Sciatic nerve (tissue), 2 donors: ENCODE data around the gene FBN3. TPM values are rescaled to one million over a fixed set of nuclear protein-coding genes. Genes with fewer than 3 reads are reported as not detected.

Source experiments
- ATAC-seq: fragments of 200-7000 bp; cut with Tn5 transposase; one replicate; pipeline ENCODE4 v1.9.1; 2020; ENCODE audit warnings: mild to moderate bottlenecking, moderate library complexity
- DNase-seq: peaks from one replicate; pipeline ENCODE4 v3.0.0-alpha.2; 2020; ENCODE audit warnings: low spot score
- intact Hi-C: fragments of 100-400 bp; cut with DNase I; formaldehyde crosslinking; loops from one replicate; pipeline ENCODE4 v1.14.2; 2022
- total RNA-seq: library from RNA; stranded (reverse); fragmentation: NEBNext Ultra II Directional; extraction: Animal tissue kit (Norgen Biotek cat#: 25700); gene quantifications from one replicate; pipeline ENCODE4 v1.2.1, GENCODE V29; 2021
- donor health status: DM: no; HTN: no; CAD: no.
- donor health status: DM: no; HTN: no; CAD: no.

Gene FBN3
- total RNA-seq, 1 donor from 2014 or later, result 0.85 TPM

DNA sequence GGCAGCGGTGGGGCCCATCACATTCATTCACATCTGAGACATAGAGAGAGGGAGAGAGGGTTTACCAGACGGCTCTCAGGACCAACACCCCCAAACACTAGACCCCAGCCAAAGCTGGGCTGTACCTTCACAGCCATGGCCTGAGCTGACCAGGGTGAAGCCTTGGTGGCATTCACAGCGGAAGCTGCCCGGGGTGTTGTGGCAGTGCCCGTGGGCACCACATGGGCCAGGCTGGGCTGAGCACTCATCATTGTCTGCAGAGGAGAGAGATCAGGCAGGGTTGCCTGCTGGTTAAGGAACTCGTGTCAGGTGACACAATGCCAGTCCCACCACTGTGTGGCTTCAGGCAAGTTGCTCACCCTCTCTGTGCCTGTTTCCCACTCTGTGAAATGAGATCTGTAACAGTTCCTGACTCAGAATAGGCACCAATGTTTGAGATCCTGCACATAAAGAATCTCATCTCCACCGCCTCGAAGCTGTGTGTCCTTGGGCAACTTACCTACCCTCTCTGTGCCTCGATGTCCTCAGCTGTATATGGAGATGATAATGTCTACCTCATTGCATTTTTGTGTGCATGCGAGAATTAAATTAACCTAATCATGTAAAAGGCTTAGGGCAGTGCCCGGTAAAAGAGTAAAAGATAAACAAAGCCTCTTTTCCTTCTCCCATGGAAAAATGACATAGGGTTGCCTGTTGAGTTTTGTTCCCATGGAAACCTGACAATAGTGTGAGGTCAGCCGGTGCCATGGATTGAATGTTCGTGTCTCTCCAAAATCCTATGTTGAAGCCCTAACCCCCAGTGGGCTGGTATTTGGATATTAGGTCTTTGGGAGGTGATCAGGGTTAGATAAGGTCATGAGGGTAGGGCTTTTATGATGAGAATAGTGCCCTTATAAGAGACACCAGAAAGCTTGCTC lies 74.0 kb downstream of the FBN3 start:
- ATAC-seq (no peak), DNase-seq (no peak)
- intact Hi-C loops, result no loop called here

DNA sequence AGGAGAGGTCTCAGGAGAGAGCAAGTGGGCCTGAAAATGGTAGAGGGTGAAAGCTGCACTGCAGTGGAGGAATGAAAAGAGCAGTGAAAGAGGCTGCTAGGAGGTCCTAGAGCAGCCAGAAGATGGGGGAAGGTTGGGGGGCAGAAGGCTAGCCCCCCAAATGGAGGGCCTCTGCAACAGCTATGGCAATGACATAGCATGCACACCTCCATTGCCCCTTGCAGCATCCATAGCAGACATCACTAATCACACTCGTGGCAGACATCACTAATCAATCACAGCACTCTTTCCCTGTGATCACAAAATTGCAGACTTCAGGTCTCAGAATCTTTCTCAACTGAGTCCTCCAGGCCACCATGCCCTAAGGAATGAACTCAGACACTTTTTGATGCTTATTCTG lies 74.9 kb downstream of the FBN3 start:
- no peak for DNase-seq
- intact Hi-C loops, result no loop called here
- ATAC-seq, result no peak

DNA sequence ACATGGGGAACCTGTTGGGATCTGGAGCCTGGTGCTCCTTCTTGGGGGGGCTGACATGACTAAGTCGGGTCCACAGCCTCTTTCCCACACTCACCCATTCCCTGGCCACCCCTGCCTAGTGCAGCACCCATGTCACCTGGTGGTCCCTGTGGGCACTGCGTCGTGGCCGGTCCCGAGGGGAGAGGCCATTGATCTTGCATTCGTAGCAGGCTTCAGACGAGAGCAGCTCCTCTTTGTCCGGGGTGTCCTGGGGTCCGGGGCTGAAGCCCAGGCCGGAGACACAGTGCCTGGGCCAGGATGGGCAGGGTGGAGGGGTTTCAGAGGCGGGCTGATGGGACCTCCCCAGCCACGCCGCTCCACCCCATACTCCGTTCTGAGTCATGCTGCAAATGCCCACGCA lies 77.5 kb downstream of the FBN3 start:
- ATAC-seq (no peak), DNase-seq (no peak)
- intact Hi-C loops, result no loop called here

DNA sequence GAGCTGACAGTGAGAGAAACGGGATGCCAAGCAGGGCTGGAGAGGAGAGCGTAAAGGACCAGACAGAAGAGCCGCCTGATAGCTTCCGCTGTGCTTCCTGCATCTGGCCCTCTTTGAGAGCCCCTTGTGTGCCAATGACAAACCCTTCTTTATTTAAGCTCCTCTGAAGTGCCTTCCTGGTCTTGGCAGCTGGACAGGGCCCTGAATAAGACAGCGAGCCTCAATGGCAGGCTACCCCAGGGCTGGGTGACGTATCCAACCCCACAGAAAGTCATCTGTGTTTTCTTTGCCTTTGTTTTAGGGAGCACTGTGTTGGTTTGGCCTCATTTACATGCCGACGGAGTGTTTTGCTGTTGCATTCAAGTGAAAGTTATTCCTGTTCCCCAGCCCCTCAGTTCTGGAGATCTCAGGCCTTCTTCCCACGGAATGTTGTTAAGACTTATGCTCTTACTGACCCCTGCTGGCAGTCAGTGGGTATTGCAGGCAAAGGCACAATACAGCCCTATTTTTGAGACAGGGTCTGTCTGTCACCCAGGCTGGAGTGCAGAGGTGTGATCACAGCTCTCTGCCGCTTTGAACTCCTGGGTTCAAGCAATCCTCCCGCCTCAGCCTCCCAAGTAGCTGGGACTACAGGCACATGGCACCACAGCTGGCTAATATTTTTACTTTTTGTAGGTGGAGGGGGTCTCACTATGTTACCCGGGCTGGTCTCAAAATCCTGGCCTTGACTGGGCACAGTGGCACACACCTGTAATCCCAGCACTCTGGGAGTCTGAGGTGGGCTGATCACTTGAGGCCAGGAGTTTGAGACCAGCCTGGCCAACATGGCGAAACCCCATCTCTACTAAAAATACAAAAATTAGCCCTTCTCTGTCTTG lies 80.1 kb downstream of the FBN3 start:
- no peak for DNase-seq
- intact Hi-C loops, result no loop called here
- no peak for ATAC-seq

DNA sequence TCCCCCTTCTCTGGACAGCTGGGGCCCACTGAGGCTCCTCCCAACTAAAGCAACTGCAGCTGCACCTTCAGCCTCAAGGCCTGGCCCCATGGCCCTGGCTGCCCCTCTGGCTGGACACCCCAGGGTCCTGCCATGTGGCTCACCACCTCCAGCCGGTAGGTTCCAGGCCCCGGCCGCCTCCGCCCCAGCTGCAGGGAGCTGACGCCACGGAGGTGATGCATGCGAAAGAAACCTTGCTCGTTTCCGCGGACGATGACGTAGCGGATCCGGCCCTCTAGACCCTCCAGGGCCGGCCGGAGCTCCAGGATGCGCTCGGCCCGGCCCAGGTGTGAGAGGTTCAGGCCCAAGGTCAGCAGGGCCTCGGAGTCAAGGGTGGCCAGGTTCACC lies 83.5 kb downstream of the FBN3 start:
- DNase-seq (no peak), ATAC-seq (no peak)
- intact Hi-C loops, result no loop called here

DNA sequence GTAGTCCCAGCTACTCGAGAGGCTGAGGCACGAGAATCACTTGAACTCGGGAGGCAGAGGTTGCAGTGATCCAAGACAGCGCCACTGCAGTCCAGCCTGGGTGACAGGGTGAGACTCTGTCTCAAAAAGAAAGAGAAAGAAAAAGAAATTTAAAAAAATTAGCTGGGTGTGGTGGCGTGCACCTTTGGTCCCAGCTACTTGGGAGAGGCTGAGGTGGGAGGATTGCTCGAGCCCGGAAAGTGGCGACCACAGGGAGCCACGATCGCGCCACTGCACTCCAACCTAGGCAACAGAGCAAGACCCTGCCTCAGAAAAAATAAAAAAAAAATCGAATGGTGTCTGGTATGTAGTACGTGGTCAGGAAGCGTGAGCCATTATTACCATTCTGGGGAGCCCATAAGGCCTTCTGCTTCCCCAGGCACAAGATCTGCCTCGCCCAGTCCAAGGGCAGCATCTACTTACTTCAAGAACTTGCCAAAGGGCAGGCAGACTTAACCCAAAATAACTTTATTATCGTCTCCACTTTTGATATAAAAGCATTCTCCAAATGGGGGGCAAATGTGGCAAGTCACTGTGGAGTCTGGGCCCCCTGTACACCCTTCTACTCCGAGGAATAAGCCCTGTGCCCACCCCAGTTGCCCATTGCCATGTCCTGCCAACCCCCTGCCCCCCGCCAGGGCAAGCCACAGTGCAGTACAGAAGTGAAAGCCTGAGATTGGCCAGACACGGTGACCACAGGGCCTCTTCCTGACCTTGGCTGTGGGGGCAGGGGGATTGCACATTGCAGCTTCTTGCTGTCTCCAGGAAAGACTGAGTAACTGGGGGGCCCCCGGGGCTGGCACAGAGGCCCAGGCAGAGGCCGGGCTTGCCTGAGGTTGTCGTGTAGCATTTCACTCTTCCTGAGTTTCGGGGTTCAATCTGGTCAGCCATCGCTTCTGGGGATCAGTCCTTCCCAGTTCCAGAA lies 84.2 kb downstream of the FBN3 start:
- intact Hi-C loops, result no loop called here

DNA sequence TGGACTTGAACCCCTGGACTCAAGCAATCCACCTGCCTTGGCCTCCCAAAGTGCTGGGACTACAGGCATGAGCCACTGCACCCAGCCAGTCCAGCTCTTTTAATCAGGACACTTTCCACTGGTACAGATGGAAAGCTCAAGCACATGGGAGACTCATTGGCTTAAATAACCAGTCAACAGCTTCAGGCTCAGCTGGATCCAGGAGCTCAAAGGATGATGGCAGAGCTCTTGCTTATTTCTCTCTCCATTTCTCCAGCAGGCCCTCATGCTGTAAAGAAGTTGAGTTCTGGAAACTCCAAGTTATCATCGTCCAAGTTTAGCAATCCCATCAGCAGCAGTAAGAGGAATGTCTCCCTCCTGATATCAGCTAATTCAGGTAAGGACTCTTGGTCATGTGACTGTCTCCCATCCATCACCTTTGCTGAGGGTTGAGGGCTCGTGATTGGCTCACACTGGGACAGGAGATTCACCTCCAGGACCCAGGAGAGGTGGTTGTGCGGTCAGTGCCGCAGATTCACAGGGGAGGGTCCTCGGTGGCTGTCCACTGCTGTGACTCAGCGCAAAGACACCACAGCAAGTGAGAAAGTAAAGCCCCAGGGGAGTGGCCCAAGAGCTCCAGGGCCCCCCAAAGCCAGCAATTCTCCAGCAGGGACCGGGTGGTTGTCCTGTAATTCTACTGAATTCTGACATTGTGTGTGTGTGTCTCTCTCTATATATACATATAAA lies 91.7 kb downstream of the FBN3 start:
- no peak for DNase-seq
- intact Hi-C loops, result no loop called here
- ATAC-seq, result no peak

More for the DNA sequence above, 84.2 kb downstream of the FBN3 start:
- no peak for ATAC-seq
- no peak for DNase-seq

DNA sequence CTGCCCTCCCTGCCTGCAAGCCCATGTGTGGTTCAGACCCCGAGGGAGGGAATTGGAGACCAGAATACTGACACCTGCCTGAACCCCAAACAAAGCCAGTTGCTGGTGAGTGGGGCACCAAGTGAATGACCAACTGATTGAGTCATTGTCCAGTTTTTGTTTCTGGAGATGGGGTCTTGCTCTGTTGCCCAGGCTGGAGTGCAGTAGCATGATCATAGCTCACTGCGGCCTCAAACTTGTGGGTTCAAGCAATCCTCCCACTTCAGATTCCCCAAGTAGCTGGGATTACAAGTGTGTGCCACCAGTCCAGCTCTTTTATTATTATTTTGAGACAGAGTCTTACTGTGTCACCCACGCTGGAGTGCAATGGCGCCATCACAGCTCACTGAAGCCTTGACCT lies 92.9 kb downstream of the FBN3 start:
- DNase-seq (no peak), ATAC-seq (no peak)
- intact Hi-C loops, result no loop called here

DNA sequence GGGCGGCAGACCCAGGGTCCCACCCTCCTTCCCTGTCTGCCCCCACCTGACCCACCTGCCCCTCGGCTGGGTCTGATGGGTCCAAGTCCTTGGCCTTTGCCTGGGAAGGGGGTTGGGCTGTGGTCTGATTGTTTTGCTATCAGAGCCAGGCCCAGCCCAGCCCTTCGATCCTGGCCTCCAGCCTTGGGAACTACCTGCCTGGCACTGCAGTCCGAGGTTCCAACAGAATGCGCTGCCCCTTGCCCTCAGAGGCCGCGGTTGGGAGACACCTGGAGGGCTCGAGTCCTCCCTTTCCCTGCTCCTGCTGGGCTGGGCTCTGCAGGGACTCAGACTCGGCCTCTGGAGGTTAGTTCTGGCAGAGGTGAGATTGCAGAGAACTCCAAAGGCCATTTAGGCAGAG lies 95.2 kb downstream of the FBN3 start:
- intact Hi-C loops, result no loop called here

DNA sequence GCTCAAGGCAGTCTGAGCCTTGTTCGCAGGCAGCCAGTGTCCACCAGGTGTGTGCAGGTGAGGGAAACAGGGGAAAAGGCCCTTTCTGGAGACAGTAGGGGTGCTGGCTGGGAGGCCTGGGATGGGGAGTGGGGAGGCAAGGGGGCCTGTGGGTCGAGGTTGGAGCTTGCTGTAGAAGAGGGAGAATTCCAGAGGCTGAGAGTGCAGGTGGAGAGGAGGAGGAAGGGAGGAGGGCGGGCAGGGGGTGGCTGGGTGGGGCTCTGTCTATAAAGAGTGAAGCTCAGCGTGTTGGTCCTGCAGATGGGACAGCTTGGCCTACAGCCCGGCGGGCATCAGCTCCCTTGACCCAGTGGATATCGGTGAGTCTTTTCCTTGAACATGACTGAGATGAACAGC lies 96.9 kb downstream of the FBN3 start, which contains the start of gene CCL25:
TSS of gene CCL25 (plus strand) at position 297 of the 396 bp plus-strand sequence. CDS start 290 bp downstream, outside the sequence.
- intact Hi-C loops, result no loop called here
- ATAC-seq (no peak), DNase-seq (no peak)

More for the DNA sequence above, 95.2 kb downstream of the FBN3 start:
- ATAC-seq, result no peak
- DNase-seq, result no peak

DNA sequence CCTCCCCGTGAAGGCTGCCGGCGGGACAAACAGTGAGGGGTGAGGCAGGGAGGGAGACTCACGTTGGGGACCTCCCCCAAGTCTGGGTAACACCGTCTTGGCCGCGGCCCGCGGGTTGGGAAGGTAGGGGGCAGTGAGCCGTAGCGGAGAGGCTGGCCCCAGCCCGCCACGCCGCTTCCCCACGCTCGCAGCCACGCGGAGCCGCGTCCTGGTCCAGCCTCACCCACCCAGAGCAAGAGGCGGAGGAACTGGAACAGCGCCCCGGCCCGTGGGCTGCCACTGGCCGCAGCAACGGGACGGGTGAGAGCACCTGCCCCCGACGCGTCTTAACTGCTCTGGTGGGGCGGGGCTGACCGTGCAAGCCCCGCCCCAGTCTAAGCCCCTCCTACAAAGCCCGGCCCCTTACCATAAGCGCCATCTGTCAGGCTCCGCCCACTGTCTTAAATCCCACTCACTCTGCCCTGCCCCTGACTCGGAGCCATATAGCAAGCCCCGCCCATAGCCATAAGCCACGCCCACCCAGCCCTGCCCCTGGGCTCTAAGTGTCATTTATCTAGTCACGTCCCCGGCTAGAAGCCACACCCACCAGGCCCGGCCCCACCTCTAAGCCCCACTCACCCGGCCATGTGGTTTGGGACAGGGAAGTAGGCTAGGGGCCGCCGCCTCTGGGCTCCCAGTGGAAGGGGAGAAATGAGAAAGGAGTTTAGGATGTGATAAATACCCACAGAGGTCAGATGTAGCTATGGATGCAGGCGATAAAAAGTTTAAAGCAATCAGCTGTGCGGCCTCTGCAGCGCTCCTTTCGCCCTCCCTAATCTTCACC lies 98.9 kb downstream of the FBN3 start:
- peak; percentile 89 for DNase-seq
- intact Hi-C loops, result no loop called here
- peak; percentile 96 for ATAC-seq

DNA sequence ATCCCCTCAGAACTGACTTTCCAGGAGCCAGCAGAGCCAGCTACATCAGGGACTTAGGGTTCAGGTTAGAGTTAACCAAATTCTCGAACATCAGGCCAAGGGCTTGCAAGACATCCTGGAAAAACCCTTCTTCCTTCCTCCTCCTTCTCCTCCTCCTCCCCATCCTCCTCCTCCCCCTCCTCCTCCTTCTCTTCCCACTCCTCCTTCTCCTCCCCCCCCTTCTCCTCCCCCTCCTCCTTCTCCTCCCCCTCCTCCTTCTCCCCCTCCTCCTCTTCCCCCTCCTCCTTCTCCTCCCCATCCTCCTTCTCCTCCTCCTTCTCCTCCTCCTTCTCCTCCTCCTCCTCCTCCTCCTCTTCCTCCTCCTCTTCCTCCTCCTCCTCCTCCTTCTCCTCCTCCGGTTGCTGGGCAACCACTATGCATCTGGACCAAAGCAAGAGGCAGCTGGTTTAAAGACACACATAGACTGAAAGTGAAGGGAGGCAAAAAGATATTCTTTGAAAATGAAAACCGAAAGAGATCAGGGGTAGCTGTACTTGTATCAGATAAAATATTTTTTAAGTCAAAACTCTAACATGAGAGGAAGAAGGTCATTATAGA lies 102.7 kb downstream of the FBN3 start:
- no peak for DNase-seq
- intact Hi-C loops, result no loop called here
- ATAC-seq, result no peak

DNA sequence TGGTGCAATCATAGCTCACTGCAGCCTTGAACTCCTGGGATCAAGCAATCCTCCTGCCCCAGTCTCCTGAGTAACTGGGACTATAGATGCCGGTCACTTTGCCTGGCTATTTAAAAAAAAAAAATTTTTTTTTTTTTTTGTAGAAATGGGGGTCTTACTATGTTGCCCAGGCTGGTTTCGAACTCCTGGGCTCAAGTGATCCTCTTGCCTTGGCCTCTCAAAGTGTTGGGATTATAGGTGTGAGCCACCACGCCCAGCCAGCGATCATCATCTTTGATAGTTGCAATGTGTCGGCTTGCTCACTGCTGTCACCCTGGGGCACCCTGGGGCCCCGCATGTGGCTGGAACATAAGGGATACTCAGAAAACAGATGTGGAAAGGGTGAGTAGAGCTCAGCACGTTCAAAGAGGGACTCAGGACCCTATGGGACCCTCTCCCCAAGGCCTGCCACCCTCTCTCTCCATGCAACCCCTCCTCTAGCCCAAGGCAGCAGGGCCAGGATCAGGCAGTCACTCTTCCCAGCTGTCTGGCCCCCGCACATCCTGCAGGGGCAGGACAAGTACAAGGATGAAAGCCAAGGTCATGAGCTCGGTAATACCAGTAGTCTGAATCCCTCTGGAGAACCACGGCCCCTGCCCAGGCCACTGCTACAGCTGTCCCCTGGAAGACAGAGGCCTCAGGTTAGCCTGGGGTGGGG lies 103.4 kb downstream of the FBN3 start:
- ATAC-seq (no peak), DNase-seq (no peak)
- intact Hi-C loops, result no loop called here

DNA sequence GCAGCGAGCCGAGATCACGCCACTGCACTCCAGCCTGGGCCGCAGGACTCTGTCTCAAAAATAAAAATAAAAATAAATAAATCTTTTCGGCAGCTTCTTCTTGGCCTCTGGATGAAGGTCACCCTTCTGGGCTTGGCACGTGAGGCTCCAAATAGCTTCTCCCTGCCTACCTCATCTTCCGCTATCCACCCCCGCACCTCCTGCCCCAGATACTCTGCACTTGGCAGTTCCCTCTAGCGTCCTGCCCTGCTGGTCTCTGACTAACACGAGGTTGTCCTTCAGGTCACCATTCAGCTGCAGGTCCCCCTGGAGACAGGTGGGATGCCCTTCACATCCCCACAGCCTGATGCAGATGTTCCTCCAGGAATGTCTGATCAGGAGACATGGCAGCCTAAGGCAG lies 105.4 kb downstream of the FBN3 start:
- intact Hi-C loops, result no loop called here
- no peak for ATAC-seq
- DNase-seq, result no peak

DNA sequence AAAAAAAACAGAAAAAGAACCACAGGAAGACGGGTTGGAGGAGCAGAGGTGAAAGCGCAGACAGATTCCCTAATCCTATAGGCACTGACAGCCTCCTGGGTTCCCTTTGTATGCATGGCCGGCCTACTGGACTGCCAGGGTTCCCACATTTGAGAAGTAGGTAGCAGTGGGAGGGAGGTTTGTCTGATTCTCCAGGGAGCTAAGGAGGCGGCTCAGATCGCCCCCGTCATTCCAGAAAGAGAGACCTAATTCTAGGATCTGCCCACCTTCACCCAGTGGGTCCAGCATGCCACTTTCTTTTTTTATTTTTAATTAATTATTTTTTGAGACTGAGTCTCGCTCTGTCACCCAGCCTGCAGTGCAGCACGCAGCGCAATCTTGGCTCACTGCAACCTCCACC lies 106.5 kb downstream of the FBN3 start:
- no peak for ATAC-seq
- no peak for DNase-seq
- intact Hi-C loops, result no loop called here

DNA sequence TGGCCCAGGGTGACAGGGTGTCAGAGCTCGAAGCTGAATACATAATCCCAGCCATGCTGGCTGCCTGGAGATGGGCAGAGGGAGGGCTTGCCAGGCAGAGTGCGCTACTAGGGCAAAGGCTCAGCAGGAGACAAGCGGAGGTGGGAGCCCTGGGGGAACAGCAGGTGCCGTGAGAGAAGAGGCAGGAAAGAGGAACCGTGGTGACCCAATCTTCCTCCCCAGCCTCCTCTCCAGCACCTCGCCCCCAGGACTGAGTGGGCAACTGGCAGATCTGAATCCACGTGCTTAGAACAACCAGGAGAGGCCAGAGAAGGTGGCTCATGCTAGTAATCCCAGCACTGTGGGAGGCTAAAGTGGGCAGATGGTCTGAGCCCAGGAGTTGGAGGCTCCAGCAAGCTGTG lies 107.9 kb downstream of the FBN3 start:
- no peak for ATAC-seq
- intact Hi-C loops, result no loop called here
- DNase-seq, result no peak

DNA sequence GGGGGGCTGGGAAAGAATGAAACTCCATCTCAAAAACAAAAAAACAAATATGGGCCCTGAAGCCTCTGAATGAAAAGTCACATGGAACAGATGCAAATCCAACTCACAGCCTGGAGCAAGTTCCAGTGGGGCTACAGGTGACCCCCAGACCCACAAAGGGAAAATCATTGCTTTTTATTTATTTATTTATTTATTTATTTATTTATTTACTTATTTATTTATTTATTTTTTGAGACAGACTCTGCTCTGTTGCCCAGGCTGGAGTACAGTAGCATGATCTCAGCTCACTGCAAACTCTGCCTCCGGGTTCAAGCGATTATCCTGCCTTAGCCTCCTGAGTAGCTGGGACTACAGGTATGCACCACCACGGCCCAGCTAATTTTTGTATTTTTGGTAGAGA lies 110.2 kb downstream of the FBN3 start:
- intact Hi-C loops, result no loop called here
- DNase-seq, result no peak
- no peak for ATAC-seq
